ENCODE results near the gene FILIP1L.

The FILIP1L gene

DNA sequence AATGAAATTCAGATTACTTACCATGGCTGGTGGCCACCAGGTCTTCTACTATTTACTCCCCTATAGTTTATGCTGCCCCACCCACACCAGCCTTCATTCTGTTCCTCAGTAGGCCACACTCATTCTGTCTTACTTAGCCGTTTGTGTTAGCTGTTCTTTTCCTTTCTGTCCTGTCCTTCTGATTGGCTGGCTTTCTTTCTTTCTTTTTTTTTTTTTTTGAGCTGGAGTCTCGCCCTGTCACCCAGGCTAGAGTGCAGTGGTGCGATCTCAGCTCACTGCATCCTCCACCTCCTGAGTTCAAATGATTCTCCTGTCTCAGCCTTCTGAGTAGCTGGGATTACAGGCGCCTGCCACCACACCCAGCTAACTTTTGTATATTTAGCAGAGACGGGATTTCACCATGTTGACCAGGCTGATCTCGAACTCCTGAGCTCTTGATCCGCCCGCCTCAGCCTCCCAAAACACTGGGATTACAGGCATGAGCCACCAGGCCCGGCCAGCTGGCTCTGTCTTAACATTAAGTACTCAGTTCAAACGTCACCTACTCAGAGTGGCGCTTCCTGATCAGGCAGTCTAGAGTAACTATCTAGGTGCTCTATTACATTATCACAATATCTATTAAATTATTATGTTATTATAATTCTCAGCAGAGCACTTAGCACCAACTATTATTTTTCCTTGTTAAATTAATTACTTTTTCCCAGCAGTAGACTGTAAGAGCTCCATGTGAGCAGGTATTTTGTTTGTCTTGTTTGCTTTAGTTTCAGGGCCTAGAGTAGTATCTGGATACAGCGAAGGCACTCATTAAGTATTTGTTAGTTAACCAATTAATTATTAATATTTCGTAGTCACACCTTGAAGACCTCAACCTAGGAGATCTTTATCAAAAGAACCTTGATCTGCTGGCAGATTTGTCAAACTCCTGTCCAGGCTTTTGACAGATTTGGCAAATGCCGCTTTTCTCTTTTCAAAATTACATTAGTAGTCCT, 290.3 kb downstream of the FILIP1L start:
- no peak for DNase-seq

DNA sequence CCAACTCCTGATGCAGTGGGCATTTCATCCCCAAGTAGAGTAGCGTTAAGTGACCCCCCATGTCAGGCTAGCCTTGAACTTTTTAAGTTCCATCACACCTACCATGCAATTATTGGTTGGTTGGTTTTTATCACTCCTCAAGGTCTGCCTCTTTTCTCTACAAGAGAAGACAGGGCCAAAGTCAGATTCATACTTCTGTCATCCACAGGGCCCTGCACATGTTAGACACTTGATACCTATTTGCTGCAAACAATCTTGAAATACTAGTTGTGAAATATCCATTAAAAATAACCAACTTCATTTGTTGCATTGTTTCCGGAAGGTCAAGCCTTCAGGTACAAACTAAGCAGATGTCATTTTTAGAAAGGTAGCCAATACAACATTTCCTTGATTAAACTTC, 295.5 kb downstream of the FILIP1L start:
- DNase-seq: no peak

DNA sequence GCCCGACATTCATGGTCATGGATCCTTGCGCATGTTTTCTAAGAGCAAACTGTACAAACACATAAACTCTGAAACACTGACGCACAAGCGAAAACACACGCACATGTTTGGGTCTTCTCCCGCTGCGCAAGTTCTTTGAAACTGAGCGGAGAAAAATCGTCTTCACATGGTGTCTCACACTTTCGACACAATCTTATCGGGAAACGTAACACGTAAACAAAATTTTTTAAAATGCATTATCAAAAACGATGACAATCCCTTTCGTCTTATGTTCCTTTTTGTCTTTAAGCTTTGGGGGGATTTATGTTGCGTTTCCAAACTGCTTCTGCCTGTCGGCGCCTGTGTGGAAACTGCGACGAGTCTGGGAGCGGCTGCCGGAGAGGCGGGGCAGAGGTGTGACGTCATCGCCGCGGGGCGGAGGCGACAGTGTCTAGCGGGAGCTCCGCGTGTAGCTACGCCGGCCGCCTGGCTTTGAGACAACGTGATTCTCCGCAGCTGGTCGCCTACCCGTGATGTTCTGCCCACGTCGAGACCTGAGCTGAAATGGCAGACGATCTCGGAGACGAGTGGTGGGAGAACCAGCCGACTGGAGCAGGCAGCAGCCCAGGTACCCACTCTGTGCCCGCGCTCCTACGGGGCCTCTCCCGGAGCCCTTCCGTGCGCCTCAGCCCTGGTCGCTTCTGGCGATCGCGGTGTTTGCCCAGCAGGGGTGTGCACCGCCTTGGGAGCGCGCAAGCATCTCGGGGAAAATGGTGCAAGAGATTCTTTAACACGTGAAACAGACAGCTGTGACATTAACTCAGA, 296.7 kb downstream of the FILIP1L start, which contains the start of gene CMSS1:
CMSS1 (plus strand) TSS at position 426 of the 804 bp plus-strand sequence.
- DNase-seq: peak; percentile 96

DNA sequence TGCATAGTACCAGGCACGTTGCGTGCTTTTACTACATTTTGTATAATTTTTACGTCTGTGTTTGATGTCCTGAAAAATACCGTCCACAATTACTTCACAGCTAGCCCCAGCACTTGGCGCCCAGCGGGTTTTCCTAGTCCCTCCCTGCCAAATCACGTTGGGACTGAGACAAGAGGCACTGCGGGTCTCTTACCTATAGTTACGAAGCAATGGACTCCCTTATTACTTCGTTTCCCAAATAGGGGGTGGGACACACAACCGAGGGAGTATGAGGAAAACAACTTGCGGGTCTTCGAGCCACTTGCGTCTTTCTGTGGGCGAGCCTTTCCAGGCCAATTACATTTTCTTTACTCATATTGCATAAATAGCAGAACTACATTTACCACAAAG, 297.3 kb downstream of the FILIP1L start:
- DNase-seq: no peak

DNA sequence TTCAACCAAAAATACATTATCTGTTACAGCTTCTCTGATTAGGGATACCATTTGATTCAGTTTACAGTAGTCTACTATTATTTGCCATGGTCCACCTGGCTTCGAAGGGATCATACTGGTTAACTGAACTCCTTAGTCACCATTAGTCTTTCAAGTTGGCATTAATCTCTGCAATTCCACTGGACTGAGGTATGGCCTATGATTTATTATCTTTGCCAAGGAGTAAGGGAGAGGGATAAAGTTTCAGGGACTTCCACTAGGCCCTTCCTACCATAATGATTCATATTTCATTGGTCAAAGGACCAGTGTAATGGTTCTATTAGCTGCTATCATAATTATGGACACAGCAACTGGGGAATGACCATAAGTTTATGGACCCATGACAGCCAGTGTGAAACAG, 303.9 kb downstream of the FILIP1L start:
- DNase-seq: no peak

DNA sequence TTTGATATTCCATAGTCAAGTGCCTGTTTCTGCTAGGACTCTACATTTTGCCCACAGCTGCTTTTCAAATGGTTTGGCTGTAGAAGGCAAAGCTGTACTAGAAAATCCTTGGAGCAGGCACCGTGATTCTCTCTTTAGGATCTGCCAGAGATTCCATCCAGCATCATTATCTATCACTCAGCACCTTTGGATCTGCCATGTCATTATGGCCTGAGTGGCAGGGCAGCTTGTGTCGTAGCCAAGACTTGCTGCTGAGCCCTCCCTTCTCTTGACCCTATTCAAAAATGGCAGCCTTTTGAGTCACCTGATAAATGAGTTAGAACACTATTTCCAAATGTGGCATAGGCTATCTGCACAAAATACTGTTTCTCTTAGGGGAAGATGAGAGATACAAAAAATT, 304.7 kb downstream of the FILIP1L start:
- DNase-seq: no peak

DNA sequence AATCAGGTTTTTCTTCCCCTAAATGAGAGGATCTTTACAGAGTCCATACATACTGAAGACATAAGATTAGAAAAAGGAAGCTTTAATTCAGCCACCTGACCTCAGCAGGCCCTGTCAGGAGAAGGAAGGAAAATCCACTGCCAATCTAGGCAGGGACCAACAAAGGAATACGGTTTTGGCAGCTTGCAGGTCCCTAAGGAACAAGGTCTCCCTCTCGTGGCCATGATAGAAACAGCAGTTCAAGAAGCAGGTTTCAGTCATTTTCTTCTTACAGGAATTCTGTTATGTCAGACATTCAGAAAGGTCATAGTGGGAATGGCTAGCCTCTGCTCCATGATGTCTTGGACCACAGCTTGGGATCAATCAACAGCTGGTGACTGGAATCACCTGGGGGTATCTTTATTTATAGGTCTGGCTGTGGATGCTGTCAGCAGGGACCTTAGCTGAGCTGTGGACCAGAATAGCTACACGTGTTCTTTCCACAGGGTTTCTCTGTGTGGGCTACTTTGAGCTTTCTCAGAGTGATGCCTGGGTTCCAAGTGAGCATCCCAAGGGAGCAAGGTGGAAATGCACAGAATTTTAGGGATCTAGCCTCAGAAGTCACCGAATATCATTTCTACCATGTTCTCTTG, 306.0 kb downstream of the FILIP1L start:
- peak; percentile 46 for DNase-seq

DNA sequence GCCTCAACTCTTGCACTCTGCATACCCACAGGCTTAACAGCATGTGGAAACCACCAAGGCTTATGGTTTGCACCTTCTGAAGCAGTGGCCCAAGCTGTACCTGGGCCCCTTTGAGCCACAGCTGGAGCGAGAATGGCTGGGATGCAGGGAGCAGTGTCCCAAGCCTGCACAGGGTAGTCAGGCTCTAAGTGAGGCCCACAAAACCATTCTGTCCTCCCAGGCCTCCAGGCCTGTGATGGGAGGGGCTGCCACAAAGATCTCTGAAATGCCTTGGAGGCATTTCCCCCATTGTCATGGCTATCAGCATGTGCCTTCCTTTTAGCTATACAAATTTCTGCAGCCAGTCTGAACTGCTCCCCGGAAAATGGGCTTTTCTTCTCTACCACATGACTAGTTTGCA, 309.1 kb downstream of the FILIP1L start:
- no peak for DNase-seq

DNA sequence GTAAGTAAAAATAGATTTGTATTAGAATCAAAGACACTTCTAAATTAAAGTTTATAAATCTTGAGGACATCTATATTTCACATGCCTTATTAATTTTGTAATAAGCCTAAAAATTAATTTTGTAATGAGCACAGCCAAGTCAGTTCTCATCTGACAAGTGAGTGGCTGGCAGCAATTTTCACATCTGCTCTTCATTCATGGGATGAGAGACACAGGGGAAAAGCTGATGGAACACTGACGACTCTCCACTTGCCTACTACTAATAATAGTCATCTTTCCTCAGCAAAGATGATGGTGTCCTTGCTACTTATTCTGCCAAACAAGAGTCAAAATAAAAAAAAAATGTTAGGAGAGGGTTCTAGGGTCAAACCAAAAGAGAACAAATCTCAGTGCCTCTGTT, 311.0 kb downstream of the FILIP1L start:
- DNase-seq: no peak

DNA sequence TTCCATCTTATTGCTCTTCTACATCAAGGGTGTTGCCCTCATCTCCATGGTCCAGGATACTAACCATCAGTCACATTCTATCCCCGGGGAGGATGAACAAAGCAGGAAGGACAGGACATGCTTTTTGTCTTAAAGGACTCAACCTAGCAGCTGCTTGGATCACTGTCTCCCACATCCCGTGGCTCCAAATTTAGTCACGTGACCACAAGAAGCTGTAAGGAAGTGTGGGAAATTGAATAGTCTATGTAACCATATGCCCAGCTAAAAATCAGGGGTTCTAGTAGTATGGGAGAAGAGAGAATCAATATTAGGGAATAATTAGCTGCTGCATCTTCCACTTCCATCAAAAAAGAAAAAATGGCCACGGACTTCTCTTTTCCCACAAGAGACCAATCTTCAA, 314.9 kb downstream of the FILIP1L start:
- no peak for DNase-seq

DNA sequence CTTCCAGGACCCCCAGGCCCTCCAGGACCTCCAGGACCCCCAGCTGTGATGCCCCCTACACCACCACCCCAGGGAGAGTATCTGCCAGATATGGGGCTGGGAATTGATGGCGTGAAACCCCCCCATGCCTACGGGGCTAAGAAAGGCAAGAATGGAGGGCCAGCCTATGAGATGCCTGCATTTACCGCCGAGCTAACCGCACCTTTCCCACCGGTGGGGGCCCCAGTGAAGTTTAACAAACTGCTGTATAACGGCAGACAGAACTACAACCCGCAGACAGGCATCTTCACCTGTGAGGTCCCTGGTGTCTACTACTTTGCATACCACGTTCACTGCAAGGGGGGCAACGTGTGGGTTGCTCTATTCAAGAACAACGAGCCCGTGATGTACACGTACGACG, 318.7 kb downstream of the FILIP1L start:
- no peak for DNase-seq

DNA sequence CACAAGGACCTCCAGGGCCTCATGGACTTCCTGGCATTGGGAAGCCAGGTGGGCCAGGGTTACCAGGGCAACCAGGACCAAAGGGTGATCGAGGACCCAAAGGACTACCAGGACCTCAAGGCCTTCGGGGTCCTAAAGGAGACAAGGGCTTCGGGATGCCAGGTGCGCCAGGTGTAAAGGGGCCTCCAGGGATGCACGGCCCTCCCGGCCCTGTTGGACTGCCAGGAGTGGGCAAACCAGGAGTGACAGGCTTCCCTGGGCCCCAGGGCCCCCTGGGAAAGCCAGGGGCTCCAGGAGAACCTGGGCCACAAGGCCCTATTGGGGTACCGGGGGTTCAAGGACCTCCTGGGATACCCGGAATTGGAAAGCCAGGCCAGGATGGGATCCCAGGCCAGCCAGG, 319.8 kb downstream of the FILIP1L start:
- no peak for DNase-seq

DNA sequence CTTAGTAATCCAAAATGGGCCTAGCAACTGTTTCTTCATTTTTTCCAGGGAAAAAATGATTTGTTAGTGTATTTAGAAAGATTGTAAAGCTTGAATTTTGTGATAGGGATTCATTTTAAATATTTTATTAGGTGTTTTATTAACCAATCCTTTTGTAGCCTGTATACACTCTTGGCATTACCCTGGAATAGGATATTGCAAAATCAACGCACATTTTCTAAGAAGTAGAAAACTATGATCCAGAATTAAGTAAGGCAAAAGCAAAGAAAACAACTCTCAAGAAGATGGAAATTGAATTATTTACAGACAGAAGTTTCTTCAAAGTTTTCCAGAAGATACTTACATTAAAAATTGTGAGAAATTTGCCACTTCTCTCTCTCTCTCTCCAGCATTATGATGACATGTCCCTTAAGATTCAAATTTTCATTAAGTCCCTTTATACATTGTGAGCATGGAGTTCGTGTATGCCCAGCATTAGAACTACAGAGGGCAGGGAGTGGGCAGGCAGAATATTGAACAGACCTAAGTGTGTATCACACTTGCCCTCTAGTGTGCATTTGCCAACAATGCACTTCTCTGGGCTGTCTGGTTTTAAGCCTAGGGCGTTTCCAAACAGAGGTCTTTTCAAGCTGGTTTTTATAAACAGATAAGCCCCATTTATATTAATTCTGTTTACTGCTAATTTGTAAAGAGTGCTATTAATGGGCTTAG, 325.1 kb downstream of the FILIP1L start:
- no peak for DNase-seq
